GM21381 (cell line): ENCODE results near the gene ZBTB45.
"Not testable (repeated sequence)": the region's sequence is repeated elsewhere in the genome, so short reads cannot be mapped to it uniquely, and the experiment has no call there.

Experiments used
- ATAC-seq: cut with Tn5 transposase; IDR thresholded peaks from one replicate; pipeline ENCODE4 v1.9.1; 2021; ENCODE audit warnings: mild to moderate bottlenecking, moderate library complexity; ENCODE audit not compliant: unreplicated experiment

The ZBTB45 gene

GRCh38 chr19:58513213-58513693, 6.4 kb downstream of the ZBTB45 start:
- ATAC-seq: no peak

- no peak for ATAC-seq
Observed at GRCh38 chr19:58511353-58512208, 8.0 kb downstream of the ZBTB45 start, which contains the start of gene SLC27A5. TSS of gene SLC27A5 (minus strand) at chr19:58511992. CDS start at chr19:58511955, 37 bp downstream.

GRCh38 chr19:58510084-58510862, 9.3 kb downstream of the ZBTB45 start:
- no peak for ATAC-seq

DNA sequence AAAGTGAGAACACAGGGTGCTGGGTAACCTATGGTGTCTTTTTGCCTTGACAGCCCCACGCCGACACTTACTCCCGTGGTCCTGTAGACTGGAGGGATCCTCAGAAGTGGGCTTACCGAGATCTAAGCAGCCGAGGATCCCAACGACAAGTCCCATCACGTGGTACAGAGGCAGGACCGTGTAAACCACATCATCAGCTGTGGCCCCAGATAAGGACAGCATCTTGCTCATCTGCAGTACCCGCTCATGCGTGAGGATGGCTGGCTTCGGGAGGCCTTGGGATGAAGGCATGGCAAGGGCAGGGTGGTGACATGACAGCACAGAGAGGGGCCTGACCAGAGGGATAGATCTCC, 9.9 kb downstream of the ZBTB45 start:
- no peak for ATAC-seq

- not testable (repeated sequence) for ATAC-seq
Observed at GRCh38 chr19:58507602-58508223, 11.9 kb downstream of the ZBTB45 start.

GRCh38 chr19:58500242-58500641, 19.4 kb downstream of the ZBTB45 start:
- ATAC-seq: no peak

- peak; percentile 89 for ATAC-seq
Observed at GRCh38 chr19:58499021-58499927, 20.3 kb downstream of the ZBTB45 start.

DNA sequence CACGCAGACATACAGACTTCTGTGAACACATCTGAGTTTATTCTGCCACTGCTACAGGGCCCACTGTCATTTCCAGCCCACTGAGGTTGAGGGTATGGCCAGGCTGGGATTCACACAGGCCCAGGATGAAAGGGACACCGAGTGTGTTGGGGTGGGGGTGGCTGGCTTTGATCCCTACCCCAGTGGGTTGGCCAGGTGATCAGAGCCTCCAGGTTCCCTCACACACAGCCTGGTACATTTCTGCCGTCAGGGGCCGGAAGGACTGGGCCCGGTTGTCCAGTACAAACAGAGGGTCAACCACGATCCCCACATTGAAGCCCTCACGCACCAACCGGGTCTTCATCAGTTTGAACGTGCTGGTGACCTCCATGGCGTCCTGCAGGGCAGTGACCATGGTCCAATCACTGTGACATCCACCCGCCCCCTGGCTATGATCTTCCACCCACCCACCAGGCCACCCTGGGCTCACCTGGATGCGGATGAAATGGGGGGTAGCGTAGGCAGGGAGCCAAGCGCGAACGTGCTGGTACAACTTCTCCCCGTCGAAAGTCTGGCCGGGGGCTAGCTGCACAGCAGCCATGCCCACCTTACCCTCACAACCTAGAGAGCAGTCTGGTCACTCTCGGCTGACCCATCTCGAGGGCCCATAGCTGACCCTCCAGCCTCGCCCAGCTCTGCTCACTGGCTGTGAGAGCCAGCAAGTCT, 21.1 kb downstream of the ZBTB45 start:
- peak; percentile 9 for ATAC-seq

DNA sequence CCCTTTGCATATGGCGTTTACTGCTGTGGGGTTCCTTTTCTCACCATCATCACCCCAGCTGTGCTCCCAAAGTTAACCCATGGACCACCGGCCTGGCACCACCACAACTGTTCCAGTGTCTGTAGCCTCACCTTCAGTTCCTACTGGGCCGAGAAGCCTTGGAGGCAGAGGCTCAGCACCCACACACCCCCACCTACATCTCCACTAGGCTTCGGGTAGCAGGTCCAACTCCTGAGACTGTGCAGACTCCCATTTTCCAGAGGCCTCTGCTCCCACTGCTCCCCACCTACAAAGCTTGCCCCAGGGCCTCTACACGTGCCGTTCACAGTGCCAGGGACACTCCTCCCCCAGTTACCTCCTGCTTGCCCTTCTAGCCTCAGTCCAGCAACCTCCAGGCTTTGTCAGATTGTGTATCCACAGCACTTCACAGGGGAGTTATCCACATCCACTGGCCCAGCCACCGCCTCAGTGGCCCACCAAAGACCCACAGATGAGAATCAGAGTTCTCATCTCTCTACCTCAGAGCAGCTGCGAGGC, 21.9 kb downstream of the ZBTB45 start:
- ATAC-seq: no peak

GRCh38 chr19:58492265-58492664, 27.3 kb downstream of the ZBTB45 start:
- ATAC-seq: no peak

- ATAC-seq: no peak
Observed at GRCh38 chr19:58491393-58491792, 28.2 kb downstream of the ZBTB45 start.

- not testable (repeated sequence) for ATAC-seq
Observed at GRCh38 chr19:58484349-58484748, 35.3 kb downstream of the ZBTB45 start.

GRCh38 chr19:58483776-58484175, 35.8 kb downstream of the ZBTB45 start:
- ATAC-seq: no peak

DNA sequence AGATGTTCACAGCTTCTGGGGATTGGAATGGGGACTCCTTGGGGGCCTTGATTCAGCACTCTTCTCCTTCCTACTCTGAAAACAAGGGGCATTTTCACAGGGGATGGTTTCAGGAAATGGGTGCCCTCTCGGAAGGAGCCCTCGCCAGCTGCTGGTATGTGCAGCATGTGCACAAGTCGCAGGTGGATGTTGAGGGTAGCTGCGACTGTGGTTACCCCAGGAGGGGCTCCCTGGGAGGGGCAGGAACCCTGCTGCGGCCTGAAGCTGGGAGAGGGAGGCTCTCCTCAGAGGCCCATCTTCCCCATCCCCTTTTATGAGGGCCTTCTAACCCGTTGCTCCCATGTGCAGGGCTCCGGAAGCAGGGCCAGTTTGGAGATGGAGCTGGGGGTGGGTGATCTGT, 37.2 kb downstream of the ZBTB45 start:
- no peak for ATAC-seq

GRCh38 chr19:58480831-58481230, 38.8 kb downstream of the ZBTB45 start:
- no peak for ATAC-seq

DNA sequence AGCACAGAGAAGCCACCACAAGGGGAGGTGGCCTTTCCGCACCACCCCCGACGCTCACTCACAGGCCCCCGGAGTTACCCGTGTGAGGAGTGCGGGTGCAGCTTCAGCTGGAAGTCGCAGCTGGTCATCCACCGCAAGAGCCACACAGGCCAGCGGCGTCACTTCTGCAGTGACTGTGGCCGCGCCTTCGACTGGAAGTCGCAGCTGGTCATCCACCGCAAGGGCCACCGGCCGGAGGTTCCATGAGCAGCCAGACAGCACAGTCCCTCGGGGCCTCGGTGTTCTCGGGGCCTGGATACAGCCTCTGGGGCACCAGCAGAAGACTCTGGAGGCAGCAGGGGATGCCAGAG, 39.2 kb downstream of the ZBTB45 start:
- ATAC-seq: no peak

DNA sequence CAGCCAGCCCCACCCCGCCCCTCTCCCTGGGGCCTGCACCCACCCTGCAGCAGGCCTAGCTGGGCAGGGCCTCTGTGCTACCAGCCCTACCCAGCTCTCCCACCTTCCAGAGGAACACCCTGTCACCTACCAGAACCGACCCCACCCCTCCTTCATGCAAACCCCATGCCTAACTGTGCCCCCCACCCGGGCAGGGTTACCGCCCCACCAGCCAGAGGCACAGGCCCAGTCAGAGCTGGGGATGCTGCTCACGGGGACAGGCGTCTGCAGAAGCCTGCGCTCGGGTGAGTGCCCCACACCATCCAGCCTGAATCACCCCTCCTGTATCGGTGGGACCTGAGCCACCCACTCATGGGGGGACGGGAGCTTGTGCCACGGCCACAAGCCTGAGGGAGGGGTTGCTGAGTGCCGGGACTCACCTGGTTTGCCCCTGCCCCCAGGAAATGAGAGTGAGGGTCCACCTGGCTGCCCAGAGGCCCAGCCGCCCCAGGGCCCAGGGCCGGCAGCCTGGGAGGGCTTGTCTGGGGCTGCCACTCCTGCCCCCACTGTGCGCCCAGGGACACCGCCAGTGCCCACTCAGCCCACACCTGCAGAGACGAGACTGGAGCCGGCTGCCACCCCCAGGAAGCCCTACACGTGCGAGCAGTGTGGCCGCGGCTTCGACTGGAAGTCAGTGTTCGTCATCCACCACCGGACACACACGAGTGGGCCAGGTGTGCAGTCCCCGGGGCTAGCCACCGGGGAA, 39.7 kb downstream of the ZBTB45 start:
- no peak for ATAC-seq

GRCh38 chr19:58479303-58479702, 40.3 kb downstream of the ZBTB45 start:
- no peak for ATAC-seq

GRCh38 chr19:58477871-58478270, 41.7 kb downstream of the ZBTB45 start:
- no peak for ATAC-seq
